K562 (cell line): Measurements from ENCODE around the gene SEC22C. TPM values are rescaled to one million over a fixed set of nuclear protein-coding genes. Genes with fewer than 3 reads are reported as not detected.

Experiments used
- ATAC-seq: fragments of 200-7000 bp; cut with Tn5 transposase; 3 replicates; pipeline ENCODE4 v1.9.1; 2020; ENCODE audit warnings: moderate library complexity
- BruUV-seq: library from RNA; stranded (reverse); fragments of 400-500 nt; replicated peaks from 2 replicates; lab custom pipeline; 2021; lab: Mats Ljungman, UMichigan
- CTCF ChIA-PET: fragments of 300-600 bp; formaldehyde crosslinking; extraction: SDS; loops from one replicate; lab custom pipeline; 2021; ENCODE audit warnings: low intra/inter-chr PET ratio; lab: Yijun Ruan, JAX
- POLR2A ChIA-PET: fragments of 300-600, 350-650 bp; sonication (Branson Sonifier 250); formaldehyde crosslinking; extraction: SDS; loops from one replicate; lab custom pipeline; 2021; ENCODE audit warnings: antibody characterized with exemption, inconsistent platforms; lab: Yijun Ruan, JAX
- DNase-seq, 4 experiments: peaks; one replicate each; pipeline versions ENCODE4 v3.0.0 to v3.0.0-alpha.2; 2011 to 2018; ENCODE audit warnings: low spot score in 3 of 4, mixed read lengths in 3 of 4; ENCODE audit errors: extremely low read depth in 1 of 4
- FAIRE-seq: peaks from 2 replicates; lab custom pipeline; 2011; peaks lifted over from hg19 to GRCh38; lab: Jason Lieb, UNC
- H2AFZ ChIP-seq: 2 replicates; pipeline ENCODE4 v1.6.0; 2011; ENCODE audit warnings: low read depth, low read length, control low read depth, inconsistent platforms
- H3K27ac ChIP-seq: fragments of 200-600 bp; 3 replicates; pipeline ENCODE4 v1.8.0; 2011; ENCODE audit warnings: low read depth, mild to moderate bottlenecking, control low read depth, inconsistent platforms, low read length, moderate library complexity, mixed read lengths; ENCODE audit errors: extremely low read depth
- H3K27me3 ChIP-seq, 2 experiments: fragments of 300-600 bp in 1 of 2; 2 replicates in 1 of 2; 3 replicates in 1 of 2; pipeline versions ENCODE4 v1.6.0 to v1.8.0; 2011; ENCODE audit warnings: inconsistent platforms in 2 of 2, low read length in 2 of 2, mild to moderate bottlenecking in 1 of 2, mixed read lengths in 1 of 2, moderate library complexity in 1 of 2; ENCODE audit not compliant: control insufficient read depth in 2 of 2, insufficient read depth in 2 of 2
- H3K36me3 ChIP-seq: fragments of 300-600 bp; 3 replicates; pipeline ENCODE4 v1.8.0; 2011; ENCODE audit warnings: mild to moderate bottlenecking, low read length, inconsistent platforms; ENCODE audit not compliant: control insufficient read depth, insufficient read depth
- H3K4me1 ChIP-seq, 2 experiments: fragments of 200-600 bp in 1 of 2; replicated peaks in 1 of 2; 2 replicates in 1 of 2; 3 replicates in 1 of 2; pipeline versions ENCODE4 v1.5.1 to v1.8.0; 2011; ENCODE audit warnings: inconsistent platforms in 2 of 2, low read length in 2 of 2, mild to moderate bottlenecking in 1 of 2, mixed read lengths in 1 of 2, moderate library complexity in 1 of 2; ENCODE audit not compliant: control insufficient read depth in 2 of 2, insufficient read depth in 2 of 2
- H3K4me2 ChIP-seq: 2 replicates; pipeline ENCODE4 v1.6.1; 2011; ENCODE audit warnings: low read length, control low read depth, inconsistent platforms, mixed read lengths; ENCODE audit not compliant: insufficient read depth
- H3K4me3 ChIP-seq: fragments of 200-600 bp; sonication (generic), shearing (Covaris generic); 2 replicates; pipeline ENCODE4 v1.5.1; 2016; ENCODE audit warnings: control low read depth, inconsistent platforms
- H3K79me2 ChIP-seq: fragments of 200-600 bp; 3 replicates; pipeline ENCODE4 v1.8.0; 2011; ENCODE audit warnings: low read length, inconsistent platforms; ENCODE audit not compliant: control insufficient read depth, insufficient read depth
- H3K9ac ChIP-seq, 2 experiments: 2 replicates each; pipeline versions ENCODE4 v1.6.0 to v1.6.1; 2011; ENCODE audit warnings: low read depth in 2 of 2, low read length in 2 of 2, control low read depth in 1 of 2, inconsistent platforms in 1 of 2, mild to moderate bottlenecking in 1 of 2, mixed read lengths in 1 of 2; ENCODE audit not compliant: insufficient read depth in 1 of 2
- H3K9me1 ChIP-seq: one replicate; pipeline ENCODE4 v1.6.0; 2011; ENCODE audit warnings: inconsistent platforms, mild to moderate bottlenecking, low read length, moderate library complexity; ENCODE audit not compliant: control insufficient read depth, insufficient read depth
- H3K9me3 ChIP-seq: replicated peaks from 2 replicates; pipeline ENCODE4 v1.5.1; 2011; ENCODE audit warnings: low read depth, low read length, inconsistent platforms; ENCODE audit not compliant: control insufficient read depth, insufficient read depth
- H4K20me1 ChIP-seq: replicated peaks from 2 replicates; pipeline ENCODE4 v1.6.1; 2011; ENCODE audit warnings: low read length, inconsistent platforms, mixed read lengths; ENCODE audit not compliant: control insufficient read depth, insufficient read depth
- DDX20 ChIP-seq: fragments of 450-650 bp; IDR thresholded peaks from 2 replicates; pipeline ENCODE4 v1.6.1; 2016; ENCODE audit warnings: missing genetic modification characterization, low read depth, mild to moderate bottlenecking, missing compliant biosample characterization, moderate library complexity
- NFRKB ChIP-seq: fragments of 450-650 bp; IDR thresholded peaks from 2 replicates; pipeline ENCODE4 v1.6.1; 2016; ENCODE audit warnings: low read depth
- NUFIP1 ChIP-seq: fragments of 450-650 bp; IDR thresholded peaks from 2 replicates; pipeline ENCODE4 v1.6.1; 2018; ENCODE audit not compliant: partially characterized antibody
- PRMT5 ChIP-seq: sonication (generic); formaldehyde crosslinking; IDR thresholded peaks from 2 replicates; pipeline ENCODE4 v1.5.0; 2020; ENCODE audit warnings: missing genetic modification reagents
- RNF2 ChIP-seq: sonication (generic); IDR thresholded peaks from 2 replicates; pipeline ENCODE4 v1.6.1; 2016
- ZNF347 ChIP-seq: fragments of 450-650 bp; formaldehyde crosslinking; IDR thresholded peaks from 2 replicates; pipeline ENCODE4 v1.4.0; 2020; ENCODE audit warnings: low read depth, mild to moderate bottlenecking, moderate library complexity
- ZNF695 ChIP-seq: fragments of 450-650 bp; formaldehyde crosslinking; IDR thresholded peaks from 2 replicates; pipeline ENCODE4 v1.4.0; 2020; ENCODE audit warnings: mild to moderate bottlenecking, moderate library complexity
- WGBS: fragments of 100-300 bp; shearing (Covaris generic); methylation state at CpG from one replicate; pipeline ENCODE4 v1.1.6; 2016; ENCODE audit warnings: low coverage, mixed read lengths; ENCODE audit not compliant: insufficient coverage; ENCODE audit errors: missing lambda C conversion rate; 5-methylcytosine and 5-hydroxymethylcytosine counted together
- in situ Hi-C: fragments of 300-500 bp; cut with MboI; formaldehyde crosslinking; loops from 4 replicates; pipeline ENCODE4 v1.15.0; 2018; ENCODE audit warnings: inconsistent platforms, mixed read lengths
- intact Hi-C: fragments of 100-400 bp; cut with micrococcal nuclease; formaldehyde crosslinking; loops from 2 replicates; pipeline ENCODE4 v1.14.2; 2022
- polyA plus RNA-seq, 8 experiments: library from polyadenylated mRNA; depleted of rRNA in 4 of 8; stranded (reverse) in 5 of 8; unstranded in 3 of 8; fragments of >200 nt; fragmentation: Nextera tagmentation in 2 of 8; fragmentation: Illumina TruSeq in 1 of 8; extraction: Ambion mirVana in 2 of 8; extraction: Trizol in 1 of 8; gene quantifications; 2 replicates each; pipeline versions ENCODE4 v1.2.1 to v1.2.3, GENCODE V29; 2011 to 2014; ENCODE audit warnings: inconsistent platforms in 1 of 8, missing spikeins in 1 of 8
- total RNA-seq, 7 experiments: library from RNA; depleted of rRNA in 6 of 7; stranded (reverse); fragments of >200 nt in 6 of 7; fragmentation: Illumina TruSeq in 2 of 7; extraction: Trizol in 2 of 7; gene quantifications; 2 replicates each; pipeline versions ENCODE4 v1.2.1 to v1.2.3, GENCODE V29; 2011 to 2021; ENCODE audit warnings: low replicate concordance in 1 of 7
- TF ChIP-seq, protein P1 (sequence below): fragments of 450-650 bp; IDR thresholded peaks from 2 replicates; pipeline ENCODE4 v1.6.1; 2018; ENCODE audit warnings: mild to moderate bottlenecking, low read depth; ENCODE audit not compliant: partially characterized antibody

SEC22C gene
- total and polyA plus RNA-seq, 9 of the 15 experiments (the other 6 are each of a cell fraction or from before 2014, with no cell fraction given), result 35.6 to 68.4 (median 50.7) TPM

DNA sequence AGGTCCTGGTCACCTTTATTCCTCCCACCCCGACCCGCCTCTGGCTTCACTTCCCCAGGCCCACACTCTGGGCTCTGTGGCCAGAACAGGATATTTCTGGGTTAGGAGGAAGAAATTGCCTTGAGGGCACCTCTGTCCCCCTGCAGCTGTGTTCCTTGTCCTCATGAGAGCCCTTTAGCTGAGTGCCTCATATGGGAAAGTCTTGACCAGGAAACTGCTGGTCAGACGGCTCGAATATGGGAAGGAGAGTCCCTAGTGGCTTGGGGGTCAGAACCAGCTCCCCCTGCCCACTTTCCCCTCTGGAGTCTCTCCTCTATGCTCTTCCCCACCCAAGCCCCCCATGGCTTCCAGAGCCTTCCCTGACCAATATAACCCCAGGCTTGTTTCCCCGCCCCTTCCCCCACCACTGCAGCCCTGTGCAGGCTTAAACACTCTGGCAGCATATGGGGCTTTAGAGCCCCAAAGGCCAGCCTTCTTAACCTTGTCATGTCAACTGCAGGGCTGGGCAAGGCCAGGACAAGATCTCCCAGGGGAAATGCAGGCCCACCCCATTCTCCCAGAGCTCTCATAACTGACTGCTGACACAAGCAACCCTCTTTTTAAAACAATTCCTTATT is 36.4 kb downstream of the SEC22C start:
- ChIA-PET CTCF (no interaction called here), POLR2A (interaction anchor here (1.0 kb wide), 1 partner anchor 316 kb away, joined by 3 read pairs; no protein-coding TSS in a partner anchor)
- ATAC-seq (no peak), FAIRE-seq (no peak), DNase-seq (no peak)
- no TSS peak for BruUV-seq
- intact Hi-C loops (loop anchor here (5.0 kb wide), 1 partner anchor 313 kb away; no protein-coding TSS in a partner anchor), in situ Hi-C loops (no loop called here)
- Histone ChIP-seq H3K9me3 (no peaks in the 10 kb centered on the region), H2AFZ (no peak overlapping the region), H3K27ac (no peak overlapping the region), H3K4me1 (no peaks in the 10 kb centered on the region), H3K79me2 (no peaks in the 10 kb centered on the region), H3K27me3 (peaks cover 0 to 12% of the 10 kb centered on the region in 2 experiments; a peak in 2 of 5 replicates), H4K20me1 (peaks cover 14% of the 10 kb centered on the region), H3K4me3 (no peak overlapping the region), H3K4me2 (no peak overlapping the region), H3K9ac (no peak overlapping the region), H3K36me3 (peaks cover 19% of the 10 kb centered on the region; the same call in 2 of the 3 replicates), H3K9me1 (no peaks in the 10 kb centered on the region)
- WGBS, result 22% methylated on average over 5 of the region's 5 CpGs
- TF ChIP-seq ZNF695 (CRISPR knock-in tag) (no peak), NFRKB (no peak), PRMT5 (CRISPR knock-in tag) (no peak), DDX20 (tag) (no peak), ZNF347 (no peak), NUFIP1 (no peak), RNF2 (no peak)
- TF ChIP-seq, protein P1, sequence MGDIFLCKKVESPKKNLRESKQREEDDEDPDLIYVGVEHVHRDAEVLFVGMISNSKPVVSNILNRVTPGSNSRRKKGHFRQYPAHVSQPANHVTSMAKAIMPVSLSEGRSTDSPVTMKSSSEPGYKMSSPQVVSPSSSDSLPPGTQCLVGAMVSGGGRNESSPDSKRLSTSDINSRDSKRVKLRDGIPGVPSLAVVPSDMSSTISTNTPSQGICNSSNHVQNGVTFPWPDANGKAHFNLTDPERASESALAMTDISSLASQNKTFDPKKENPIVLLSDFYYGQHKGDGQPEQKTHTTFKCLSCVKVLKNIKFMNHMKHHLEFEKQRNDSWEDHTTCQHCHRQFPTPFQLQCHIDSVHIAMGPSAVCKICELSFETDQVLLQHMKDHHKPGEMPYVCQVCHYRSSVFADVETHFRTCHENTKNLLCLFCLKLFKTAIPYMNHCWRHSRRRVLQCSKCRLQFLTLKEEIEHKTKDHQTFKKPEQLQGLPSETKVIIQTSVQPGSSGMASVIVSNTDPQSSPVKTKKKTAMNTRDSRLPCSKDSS, result no peak
